GM19023 (cell line): ENCODE measurements around the gene SMG9.

Source experiments
- ATAC-seq: cut with Tn5 transposase; IDR thresholded peaks from one replicate; pipeline ENCODE4 v1.9.1; 2021; ENCODE audit warnings: mild to moderate bottlenecking, moderate library complexity; ENCODE audit not compliant: unreplicated experiment

SMG9 gene

GRCh38 chr19:43754503-43755255 lies at the start of gene SMG9:
SMG9 (minus strand) TSS chr19:43754962; CDS start chr19:43750741, 4,221 bp downstream.
- ATAC-seq: peak; percentile 62

- no peak for ATAC-seq
Observed at GRCh38 chr19:43804432-43804831, 49.7 kb upstream of the SMG9 start.

- ATAC-seq: no peak
Observed at GRCh38 chr19:43802216-43802951, 47.6 kb upstream of the SMG9 start, which contains the start of gene LYPD5. LYPD5 (minus strand) TSS chr19:43802447; CDS start chr19:43802380, 67 bp downstream.

GRCh38 chr19:43799502-43800142 lies 44.9 kb upstream of the SMG9 start:
- ATAC-seq: no peak

- no peak for ATAC-seq
Observed at GRCh38 chr19:43798546-43799409, 44.0 kb upstream of the SMG9 start.

GRCh38 chr19:43798026-43798545 lies 43.3 kb upstream of the SMG9 start:
- ATAC-seq: no peak

- ATAC-seq: no peak
Observed at GRCh38 chr19:43797556-43797955, 42.8 kb upstream of the SMG9 start.

GRCh38 chr19:43797118-43797517 lies 42.4 kb upstream of the SMG9 start:
- no peak for ATAC-seq

GRCh38 chr19:43790587-43790986 lies 35.8 kb upstream of the SMG9 start:
- no peak for ATAC-seq

GRCh38 chr19:43789029-43789428 lies 34.3 kb upstream of the SMG9 start:
- ATAC-seq: no peak

GRCh38 chr19:43786665-43787064 lies 31.9 kb upstream of the SMG9 start:
- no peak for ATAC-seq

- no peak for ATAC-seq
Observed at GRCh38 chr19:43784981-43785808, 30.4 kb upstream of the SMG9 start.

GRCh38 chr19:43784241-43784980 lies 29.6 kb upstream of the SMG9 start:
- ATAC-seq: no peak

- no peak for ATAC-seq
Observed at GRCh38 chr19:43783636-43784035, 28.9 kb upstream of the SMG9 start.

- ATAC-seq: no peak
Observed at GRCh38 chr19:43782689-43783231, 28.0 kb upstream of the SMG9 start.

GRCh38 chr19:43782311-43782660 lies 27.5 kb upstream of the SMG9 start:
- ATAC-seq: no peak

- no peak for ATAC-seq
Observed at GRCh38 chr19:43781630-43782310, 27.0 kb upstream of the SMG9 start.
